ENCODE measurements around the gene NEUROG2.
"Not testable (repeated sequence)": the region's sequence is repeated elsewhere in the genome, so short reads cannot be mapped to it uniquely, and the experiment has no call there.

NEUROG2 gene

DNA sequence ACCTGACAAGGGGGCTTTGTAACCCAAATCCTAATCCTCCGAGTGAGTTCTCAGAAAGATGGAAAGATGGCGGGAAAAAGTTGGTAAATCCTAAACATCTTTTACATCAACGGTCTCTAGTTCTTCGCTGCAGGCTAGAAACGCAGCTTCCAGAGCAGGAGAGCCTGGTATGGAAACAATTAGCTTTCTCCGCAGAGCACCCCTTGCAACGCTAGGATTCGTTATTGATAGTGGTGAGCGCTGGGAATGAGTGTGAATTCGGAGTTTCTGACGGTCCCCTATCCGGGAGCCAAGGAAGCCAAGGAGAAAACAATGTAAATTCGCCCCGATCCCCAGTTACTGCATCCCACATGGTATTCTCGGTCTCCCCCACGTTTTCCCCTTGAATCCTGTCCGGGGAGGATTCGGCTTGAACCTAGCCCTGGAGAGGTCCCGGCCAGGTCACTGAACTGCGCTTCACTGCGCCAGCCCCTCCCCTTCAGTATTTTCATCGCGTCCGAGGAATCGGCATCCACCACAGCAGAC lies 4.7 kb upstream of the NEUROG2 start:
- DNase-seq: no peak

DNA sequence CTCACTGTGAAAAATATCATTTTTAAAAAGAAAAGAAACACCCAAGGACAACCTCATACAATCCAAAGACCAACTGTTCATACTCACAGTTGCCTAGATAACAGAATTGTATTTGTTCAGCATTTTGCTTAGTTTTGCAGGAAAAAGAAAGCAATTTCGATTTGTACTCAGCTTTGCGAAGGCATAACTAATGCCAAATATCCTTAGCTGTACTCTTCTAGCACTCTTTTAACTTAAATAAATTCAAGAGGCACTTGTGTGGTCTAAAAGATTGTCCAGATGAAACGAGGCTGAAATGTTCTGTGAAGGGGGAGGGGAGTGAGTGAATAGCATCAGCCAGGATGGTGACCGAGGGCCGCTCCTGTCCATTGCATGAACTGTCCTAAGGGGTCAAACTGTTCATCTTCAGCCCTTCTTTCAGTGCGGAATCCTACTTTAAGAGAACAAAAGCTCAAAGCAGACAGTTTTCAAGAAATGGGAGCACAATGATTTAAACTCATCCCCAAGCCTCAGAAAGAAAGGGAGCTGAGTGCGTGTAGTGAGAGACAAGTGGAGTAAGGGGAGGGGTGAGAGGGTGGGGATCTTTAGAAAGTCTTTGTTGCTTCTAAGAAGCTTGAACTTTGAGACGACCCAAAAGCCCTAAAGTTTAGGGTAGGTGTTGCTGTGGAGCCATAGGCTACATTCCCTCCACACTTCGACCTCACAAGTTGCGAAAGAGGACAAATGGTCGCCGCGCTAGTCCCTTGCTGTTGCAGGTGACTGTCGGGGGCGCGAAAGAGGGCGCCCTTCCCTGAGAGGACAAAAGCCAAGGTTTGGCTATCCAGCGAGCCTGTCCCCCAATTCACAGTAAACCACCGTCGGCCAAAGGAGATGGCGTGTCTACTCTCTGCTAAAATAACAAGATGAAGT lies 4.0 kb upstream of the NEUROG2 start:
- DNase-seq: no peak

DNA sequence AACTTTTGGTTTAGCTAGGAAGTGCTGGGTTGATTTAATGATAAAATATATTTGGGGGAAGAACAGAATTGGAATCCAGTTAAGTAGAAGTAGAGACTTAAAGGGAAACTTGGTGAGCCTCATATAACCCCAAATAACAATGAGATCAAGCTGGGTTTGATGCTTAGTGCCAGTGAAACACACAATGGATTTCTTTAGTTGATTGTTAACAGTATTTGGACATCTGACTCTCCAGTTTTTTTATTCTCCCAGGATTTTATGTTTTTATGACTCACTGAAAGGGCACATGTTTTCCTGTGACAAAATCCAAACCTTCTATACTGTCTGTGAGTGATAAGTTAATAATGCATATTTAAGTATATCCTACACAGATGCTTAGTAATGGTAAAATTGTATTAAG lies 2.7 kb upstream of the NEUROG2 start:
- DNase-seq: no peak

DNA sequence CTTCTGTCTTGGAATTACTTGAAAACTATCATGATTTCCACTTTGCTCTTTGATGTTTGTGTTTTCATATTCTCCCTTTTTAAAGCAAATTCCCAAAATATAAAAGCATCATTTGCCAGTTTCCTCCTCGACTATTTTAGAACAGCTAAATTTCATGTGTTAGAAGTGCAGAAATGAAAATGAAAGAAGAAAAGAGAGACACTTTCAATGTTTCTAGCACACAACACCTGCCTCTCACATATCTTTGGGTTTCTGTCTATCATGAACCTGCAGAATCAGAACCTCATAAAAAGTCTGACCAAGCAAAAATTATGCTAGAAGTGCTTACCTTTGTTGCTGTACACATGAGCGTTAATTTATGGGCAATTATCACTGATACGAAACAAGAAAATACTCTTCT lies 1.9 kb upstream of the NEUROG2 start:
- no peak for DNase-seq

DNA sequence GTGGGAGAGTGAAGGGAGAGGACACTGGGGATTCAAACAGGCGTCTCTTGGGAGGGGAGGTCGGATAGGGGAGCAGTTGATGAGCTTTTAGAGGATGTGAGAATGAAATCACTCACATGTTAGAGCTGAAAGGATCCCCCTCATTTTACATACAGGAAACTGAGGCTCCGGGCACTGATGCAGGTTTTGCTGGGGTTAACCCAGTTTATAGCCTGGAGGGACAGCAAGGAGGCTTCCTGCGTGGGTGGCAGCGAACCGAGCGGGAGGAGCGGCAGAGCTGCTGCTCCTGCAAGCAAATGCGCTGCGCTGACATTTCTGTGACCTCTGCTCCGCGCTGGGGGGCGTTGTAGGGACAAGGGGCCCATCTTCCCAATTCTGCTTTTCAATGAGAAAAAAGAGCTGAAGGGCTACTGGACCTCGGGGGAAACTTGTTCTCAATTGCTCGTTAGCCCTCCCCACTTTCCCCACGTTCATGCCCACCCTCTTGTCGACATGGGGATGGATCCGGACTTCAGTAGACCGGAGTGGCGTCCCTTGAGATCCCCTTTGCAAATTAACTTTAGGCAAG lies 1.2 kb upstream of the NEUROG2 start:
- DNase-seq: no peak

DNA sequence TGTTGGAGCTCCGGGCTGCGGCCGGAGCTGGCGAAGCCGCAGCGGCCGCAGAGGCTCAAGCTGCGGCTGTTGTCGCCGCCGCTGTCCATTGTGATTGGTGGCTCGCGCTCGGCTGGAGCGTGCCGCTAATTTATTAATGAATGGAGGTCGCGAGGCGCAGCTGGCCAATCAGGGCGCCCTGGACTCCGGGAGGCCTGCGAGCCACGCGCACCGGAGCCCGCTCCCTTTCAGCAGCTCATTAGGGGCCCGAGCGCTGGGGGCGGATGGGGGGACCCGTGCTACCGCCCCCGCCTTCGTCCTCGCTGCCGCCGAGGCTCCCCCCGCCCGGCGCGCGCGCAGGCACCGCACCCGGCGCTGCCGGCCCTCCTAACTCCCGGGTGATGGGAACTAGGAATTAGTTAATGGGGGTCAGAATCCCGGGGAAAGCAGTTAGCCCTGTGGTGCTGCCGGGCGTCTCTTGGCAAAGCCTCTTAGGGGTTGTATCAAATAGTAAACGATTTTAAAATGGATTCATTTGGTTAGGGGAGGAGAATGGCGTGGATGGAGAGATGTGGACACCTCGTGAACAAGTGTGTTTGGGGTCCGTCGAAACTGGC lies 589 bp upstream of the NEUROG2 start:
- no peak for DNase-seq

DNA sequence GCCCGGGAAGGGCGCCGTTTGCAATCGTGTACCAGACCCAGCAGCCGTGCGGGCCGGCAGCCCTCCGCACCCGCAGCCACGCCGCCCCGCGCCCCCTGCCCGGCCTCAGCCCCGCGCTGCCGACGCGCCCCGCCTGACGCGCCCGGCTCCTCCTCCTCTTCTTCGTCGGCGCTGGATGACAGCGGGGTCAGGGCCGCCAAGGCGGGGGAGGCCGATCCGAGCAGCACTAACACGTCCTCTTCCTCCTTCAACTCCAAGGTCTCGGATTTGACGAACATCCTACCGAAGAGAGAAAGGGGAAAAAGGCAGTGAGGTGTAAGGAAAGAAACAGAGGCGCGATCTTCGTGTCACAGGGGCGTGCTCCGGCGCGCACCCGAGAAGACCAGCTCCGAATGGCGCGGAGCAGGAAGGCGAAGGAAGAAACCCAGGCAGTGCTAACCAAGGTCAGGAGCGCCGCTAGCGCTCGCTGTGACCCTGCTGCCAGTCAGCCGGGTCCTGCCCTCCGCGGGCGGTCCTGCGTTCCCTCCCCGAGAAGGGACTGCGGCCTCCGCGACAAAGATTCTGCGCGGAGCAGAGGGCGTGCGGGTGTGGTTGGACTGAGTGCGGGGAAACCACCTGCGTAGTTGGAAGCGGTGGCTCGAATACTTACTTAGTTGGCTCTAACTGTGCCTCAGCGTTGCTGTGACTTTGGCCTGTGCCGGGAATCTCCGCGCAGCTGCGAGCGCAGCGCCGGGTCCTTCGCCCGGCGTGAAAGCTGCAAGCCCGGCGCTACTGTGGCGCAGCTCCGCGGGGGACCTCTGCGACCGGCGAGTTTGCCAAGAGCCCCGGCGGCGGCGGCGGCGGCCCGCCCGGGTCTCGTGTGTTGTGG lies 548 bp downstream of the NEUROG2 start:
- DNase-seq: no peak

DNA sequence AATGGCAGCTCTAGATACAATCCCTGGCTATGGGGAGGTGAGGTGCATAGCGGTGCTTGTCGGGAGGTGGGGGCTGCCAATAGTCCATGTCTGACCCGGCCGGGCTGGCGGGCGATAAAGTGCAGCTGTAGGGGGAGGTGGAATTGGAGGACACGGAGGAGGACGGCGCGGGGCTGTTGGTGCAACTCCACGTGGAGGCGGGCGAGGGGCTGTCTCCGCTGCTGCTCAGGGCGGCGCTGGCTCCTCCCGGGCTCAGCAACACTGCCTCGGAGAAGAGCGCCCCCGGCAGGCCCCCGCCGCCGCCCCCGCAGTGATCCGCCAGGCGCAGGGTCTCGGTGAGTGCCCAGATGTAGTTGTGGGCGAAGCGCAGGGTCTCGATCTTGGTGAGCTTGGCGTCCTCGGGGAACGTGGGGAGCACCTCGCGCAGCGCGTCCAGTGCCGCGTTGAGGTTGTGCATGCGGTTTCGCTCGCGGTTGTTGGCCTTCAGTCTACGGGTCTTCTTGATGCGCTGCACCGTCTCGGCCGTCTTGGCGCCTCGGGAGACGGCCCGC lies 1.3 kb downstream of the NEUROG2 start:
- DNase-seq: no peak

DNA sequence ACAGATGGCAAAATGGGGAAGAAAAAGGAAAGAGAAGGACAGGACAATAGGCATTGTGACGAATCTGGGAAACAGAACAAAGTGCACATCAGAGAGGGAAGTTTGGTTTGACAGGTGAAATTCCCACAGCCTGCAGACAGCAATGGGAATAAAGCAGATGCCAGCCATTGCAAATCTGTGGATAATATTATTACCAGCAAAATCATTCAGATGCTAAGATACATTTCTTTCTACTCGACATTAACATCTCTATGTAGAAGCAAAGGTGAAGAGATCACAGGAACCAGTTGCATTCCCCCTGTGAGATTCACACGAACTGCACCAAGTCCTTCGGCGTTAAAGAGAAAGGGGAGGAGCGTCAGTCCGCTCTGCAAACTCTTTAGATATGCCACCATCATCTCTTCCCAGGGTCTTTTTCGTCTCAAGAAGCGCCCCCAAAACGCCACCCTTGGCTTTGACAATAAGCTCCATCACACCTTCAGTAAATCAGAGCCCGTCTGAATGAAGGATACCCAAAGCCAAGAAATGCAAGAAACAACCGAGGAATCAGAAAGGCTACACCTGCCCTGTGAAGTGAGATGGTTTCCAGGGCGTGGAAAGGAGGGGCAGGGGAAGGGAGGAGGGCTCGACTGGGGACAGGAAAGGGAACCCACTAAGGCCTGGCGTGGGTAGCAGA lies 1.9 kb downstream of the NEUROG2 start:
- DNase-seq: no peak

DNA sequence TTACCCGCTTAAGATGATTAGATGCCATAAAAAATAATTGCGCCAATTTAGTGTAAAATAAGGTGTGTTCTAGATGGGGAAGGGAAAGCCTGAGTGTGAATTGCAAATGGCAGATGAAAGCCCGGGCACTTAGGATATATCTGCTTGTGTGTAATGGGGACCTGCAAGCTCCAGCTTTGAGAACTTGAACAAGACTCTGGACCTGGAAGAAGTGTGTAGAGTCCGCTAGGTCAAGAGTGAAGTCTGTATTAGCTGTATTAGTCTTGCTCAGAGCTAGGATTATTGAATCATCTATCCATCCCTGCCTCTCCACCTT lies 4.2 kb downstream of the NEUROG2 start:
- no peak for DNase-seq

DNA sequence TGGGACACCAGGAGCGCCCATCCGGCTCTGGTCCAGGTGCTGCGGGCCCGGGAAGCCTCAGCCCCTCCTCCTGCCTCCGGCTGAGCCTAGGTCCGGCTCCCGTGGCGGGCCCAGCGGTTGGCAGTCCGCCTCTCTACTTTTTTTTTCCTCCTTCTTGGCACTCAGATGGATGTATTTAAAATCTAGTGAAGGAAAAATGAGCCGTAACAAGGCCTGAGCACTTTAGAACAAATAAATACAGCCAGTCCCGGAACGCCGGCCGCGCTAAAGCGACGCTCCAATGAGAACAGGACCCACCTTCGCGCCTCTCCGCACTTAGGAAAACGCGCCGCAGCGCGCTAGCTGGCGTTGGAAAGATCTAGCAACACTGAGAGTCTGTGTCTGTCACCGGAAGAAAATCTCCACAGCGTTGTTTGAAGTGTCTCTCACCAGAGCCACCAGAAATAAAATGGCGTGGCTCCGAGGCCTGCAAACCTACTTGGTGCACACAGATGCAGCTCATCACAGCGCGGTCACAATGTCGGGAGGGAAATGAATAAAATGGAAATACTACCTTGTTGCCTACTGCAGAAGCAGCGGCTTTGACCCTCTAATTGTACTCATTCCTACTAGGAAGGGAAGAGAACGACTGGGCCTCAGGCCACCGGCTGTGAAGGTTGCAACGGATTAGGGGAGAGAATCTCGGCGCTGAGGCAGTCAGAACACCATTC lies 4.7 kb downstream of the NEUROG2 start:
- DNase-seq: no peak

DNA sequence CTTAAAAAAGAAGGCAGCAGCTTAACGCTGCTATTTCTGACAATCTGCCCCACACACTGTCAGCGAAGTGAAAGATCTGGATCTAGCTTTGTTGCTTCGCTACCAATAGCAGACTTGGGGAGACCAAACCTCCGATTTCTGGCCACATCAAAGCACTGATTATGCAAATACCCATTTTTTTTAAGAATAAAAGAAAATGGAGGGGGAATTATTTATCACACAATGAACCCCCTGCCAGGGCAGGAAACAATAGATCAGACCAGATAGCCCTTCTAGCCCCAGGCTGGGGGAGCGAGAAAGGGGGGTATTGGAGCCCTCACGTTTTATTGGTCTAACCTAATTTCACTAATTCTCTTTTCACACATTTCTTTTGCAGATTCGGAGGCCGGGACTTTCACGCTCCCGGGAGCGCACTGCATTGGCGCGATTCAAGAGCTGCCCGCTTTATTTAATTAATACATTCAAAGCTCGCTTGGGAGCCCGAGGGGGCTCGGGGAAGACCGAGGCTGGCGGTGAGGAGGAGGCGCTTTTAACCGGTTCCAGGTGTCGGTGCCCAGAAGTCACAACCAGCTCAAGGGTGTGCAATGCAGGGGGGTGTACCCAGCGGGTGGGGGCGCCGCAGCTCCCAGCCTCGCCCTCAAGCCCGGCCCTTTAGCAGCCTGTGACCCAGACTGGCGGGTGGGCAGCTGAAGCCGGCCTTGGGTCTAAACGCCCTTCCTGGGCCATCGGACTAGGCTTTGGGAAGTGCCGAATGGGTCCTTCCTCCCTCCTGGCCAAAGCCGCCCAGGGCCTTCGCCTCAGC lies 5.5 kb downstream of the NEUROG2 start:
- no peak for DNase-seq

DNA sequence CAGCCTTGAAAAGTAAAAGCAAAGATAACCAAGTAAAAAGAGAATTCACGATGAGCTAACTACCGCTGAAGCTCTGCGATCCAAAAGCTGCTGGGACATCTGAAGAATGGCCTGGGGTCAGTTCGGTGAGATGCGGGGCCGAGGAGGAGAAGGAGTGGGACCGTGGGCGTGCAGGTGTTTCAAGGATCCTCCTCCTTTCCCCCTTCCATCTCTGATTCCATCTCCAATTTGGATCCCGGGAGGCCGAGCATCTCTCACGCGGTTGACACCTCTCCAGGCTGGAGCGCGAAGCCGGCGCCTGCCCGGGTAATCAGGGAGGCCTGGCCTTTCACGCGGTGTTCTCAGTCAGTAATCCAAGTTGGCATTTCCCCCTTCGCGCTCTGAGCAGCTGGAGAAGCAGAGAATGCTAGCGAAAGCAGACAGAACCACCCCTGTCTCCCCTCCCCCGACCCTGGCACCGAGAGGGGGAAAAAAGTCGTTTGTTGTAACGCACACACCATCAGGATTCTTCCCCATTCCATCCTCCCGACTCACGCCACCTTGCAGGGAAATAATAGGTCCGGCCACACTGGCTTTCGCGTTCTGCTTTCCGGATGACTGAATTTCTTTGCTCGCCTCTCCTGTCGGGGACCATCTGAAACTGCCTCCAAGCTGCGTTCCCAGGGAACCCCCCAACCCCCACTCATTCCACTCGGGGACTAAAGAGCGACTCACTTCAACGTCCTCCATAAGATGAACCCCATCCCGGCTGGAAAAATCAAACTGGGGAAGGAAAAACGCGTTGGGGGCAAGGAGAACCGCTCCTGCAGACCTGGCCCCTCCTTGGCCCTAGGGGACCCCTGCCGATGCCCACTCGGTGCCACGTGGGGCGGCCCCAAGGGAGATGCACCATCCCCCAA lies 6.5 kb downstream of the NEUROG2 start:
- DNase-seq: no peak

DNA sequence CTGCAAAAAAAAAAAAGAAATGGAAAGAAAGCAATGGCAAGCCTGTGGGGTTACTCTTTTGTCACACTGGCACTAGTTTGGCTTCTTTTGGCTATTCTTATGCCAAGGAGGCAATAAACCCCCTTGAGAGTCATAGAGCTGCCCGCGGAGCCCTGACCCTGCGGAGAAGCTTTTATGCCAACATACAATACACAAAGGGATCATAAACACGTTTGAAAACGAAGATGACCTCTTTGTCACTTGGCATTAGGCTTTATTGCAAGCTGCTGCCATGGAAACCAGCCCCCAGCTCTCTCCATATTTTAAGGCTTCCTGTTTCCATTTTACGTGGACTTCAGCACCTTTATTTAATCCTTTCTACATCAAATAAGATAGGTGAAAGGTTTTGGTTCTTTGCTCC lies 7.6 kb downstream of the NEUROG2 start:
- DNase-seq: no peak

DNA sequence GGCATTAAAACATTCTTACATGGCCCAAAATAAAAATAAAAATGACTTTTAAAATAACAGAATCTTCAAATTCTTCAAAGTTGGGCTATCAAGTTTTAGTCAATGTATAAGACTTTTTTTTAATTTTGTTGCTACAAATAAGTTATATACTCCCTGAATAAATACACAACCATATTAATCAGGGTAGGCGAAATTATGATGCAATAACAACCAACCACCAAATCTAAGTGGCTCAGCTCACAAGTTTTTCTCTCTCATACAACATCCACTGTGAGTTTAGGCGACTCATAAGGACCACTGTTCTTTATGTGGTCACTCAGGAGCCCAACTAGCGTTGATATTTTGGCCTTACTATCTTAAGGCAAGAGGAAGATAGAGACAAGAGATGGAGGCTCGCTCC lies 11.2 kb downstream of the NEUROG2 start:
- no peak for DNase-seq

DNA sequence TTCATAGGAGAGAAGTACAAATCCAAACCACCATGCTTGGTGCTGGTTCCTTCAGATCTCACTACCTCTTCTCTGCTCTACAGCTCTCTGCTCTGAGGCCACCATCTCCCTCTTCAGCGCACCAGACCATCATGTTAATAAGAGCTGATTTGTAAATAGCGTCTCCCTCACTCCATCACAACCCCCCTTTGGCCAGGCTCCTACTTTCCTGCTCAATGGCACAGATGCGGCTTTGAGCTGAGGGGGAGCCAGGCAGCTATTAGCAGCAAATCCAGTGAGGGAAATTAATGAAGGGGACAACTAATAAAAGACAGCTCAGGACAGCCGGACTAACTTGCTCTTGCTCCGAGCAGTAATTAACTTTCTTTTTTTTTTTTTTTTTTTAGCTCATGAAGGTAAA lies 13.1 kb downstream of the NEUROG2 start:
- no peak for DNase-seq

DNA sequence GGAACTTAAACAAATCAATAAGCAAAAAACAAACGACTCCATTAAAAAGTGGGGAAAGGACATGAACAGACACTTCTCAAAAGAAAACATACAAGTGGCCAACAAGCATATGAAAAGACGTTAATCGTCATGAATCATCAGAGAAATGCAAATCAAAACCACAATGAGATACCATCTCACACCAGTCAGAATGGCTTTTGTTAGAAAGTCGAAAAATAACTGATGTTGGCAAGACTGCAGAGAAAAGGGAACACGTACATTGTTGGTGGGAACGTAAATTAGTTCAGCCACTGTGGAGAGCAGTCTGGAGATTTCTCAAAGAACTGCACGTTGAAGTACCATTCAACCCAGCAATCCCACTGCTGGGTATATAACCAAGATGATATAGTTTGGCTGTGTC lies 23.7 kb downstream of the NEUROG2 start:
- no peak for DNase-seq

DNA sequence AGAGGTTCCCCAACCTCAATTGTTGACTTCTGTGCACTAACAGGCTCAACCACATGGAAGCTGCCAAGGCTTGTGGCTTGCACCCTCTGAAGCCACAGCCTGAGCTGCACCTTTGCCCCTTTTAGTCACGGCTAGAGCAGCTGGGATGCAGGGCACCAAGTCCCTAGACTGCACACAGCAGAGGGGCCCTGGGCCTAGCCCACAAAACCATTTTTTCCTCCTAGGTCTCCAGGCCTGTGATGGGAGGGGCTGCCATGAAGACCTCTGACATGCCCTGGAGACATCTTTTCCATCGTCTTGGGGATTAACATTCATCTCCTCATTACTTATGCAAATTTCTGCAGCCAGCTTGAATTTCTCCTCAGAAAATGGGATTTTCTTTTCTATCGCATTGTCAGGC lies 25.2 kb downstream of the NEUROG2 start:
- DNase-seq: not testable (repeated sequence)

DNA sequence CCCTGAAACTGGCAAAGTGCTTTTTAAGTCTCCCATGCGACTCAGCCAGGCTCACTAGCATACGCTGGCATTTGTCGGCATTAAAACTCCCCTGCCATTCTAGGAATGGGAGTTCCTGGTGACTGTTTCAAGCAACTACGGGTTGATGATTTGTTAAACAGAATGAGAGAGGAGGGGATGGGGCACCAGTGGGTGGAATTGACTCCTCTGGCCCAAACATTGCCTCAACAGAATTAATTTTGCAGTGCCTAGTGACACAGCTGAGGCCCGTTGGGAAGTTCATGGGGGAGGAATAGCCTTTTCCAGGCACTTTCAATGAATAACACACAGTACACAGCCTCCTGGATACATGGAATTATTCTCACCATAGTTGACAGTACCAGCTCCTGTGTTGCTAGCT lies 30.1 kb downstream of the NEUROG2 start:
- no peak for DNase-seq

DNA sequence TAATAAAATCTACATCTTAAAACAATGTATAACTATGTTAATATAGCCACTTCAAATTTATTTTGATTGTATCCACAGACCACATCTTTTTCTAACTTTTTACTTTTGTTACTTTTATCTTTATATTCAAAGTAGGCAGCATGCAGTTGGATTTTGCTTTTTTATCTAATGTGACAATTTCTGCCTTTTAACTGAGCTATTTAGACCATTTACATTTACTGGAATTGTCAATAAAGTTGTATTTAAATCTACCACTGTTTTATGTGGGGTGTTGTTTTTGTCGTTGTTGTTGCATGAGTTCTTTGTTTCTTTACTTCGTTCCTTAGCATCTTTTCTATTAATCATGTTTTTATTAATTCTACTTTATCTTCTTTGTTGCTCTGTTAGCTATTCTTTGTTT lies 42.0 kb downstream of the NEUROG2 start:
- DNase-seq: no peak
